SU-DHL-6 (cell line): ENCODE data around the gene HIVEP2.

Experiments used
- EZH2phosphoT487 ChIP-seq: fragments of 200-600 bp; sonication (generic), shearing (Covaris generic); conservative IDR thresholded peaks from 2 replicates; pipeline ENCODE4 v1.6.1; 2018; ENCODE audit warnings: mild to moderate bottlenecking, antibody characterized with exemption, low read length, moderate library complexity, mixed read lengths
- TF ChIP-seq, protein P1 (sequence below): fragments of 200-600 bp; sonication (generic); IDR thresholded peaks from one replicate; pipeline ENCODE4 v1.5.1; 2017; ENCODE audit warnings: antibody characterized with exemption, mild to moderate bottlenecking, low read length, moderate library complexity; ENCODE audit not compliant: insufficient read depth, poor library complexity, severe bottlenecking

DNA sequence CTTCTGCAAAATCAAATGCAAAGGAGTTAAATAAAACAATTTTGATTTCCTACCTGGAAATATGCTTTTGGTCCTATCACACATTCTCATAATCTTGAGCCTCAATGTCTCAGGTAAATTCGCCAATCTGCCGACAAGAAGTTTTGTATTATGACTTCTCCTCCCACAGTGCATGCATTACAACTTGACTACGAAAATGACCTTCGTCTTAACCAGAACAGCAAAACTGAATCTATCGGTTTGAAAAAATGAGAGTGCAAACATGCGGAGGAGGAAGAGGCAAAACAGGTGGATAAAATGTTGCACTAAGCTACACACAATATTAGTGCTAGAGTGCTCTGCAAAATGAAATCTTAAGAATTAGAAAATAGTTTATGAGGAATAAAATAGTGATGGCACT, 43.4 kb downstream of the HIVEP2 start:
- TF ChIP-seq, protein P1, sequence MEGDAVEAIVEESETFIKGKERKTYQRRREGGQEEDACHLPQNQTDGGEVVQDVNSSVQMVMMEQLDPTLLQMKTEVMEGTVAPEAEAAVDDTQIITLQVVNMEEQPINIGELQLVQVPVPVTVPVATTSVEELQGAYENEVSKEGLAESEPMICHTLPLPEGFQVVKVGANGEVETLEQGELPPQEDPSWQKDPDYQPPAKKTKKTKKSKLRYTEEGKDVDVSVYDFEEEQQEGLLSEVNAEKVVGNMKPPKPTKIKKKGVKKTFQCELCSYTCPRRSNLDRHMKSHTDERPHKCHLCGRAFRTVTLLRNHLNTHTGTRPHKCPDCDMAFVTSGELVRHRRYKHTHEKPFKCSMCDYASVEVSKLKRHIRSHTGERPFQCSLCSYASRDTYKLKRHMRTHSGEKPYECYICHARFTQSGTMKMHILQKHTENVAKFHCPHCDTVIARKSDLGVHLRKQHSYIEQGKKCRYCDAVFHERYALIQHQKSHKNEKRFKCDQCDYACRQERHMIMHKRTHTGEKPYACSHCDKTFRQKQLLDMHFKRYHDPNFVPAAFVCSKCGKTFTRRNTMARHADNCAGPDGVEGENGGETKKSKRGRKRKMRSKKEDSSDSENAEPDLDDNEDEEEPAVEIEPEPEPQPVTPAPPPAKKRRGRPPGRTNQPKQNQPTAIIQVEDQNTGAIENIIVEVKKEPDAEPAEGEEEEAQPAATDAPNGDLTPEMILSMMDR: no peak
- TF ChIP-seq EZH2phosphoT487: no peak
